Tibial nerve (tissue), 4 donors: Measurements from ENCODE around the gene PHF5A. TPM values are rescaled to one million over a fixed set of nuclear protein-coding genes. Genes with fewer than 3 reads are reported as not detected.

Source experiments
- DNase-seq, 2 donors: peaks; one replicate each; pipeline ENCODE4 v3.0.0-alpha.2; 2019; ENCODE audit warnings: low spot score in 2 of 2
- H3K27ac ChIP-seq, 4 donors: fragments of 200-600 bp; sonication (generic) in 3 of 4; one replicate each; pipeline ENCODE4 v1.5.1; 2017 to 2019; ENCODE audit warnings: mild to moderate bottlenecking in 1 of 4
- H3K27me3 ChIP-seq, 2 donors: fragments of 200-600 bp; sonication (generic) in 1 of 2; one replicate each; pipeline versions ENCODE4 v1.5.1 to v1.6.0; 2017 to 2019
- H3K36me3 ChIP-seq, 3 donors: fragments of 200-600 bp; sonication (generic); one replicate each; pipeline ENCODE4 v1.5.1; 2018 to 2019
- H3K4me1 ChIP-seq, 4 donors: fragments of 200-600 bp; sonication (generic) in 3 of 4; one replicate each; pipeline ENCODE4 v1.5.1; 2017 to 2019
- H3K4me3 ChIP-seq, 4 donors: fragments of 200-600 bp; sonication (generic) in 3 of 4; one replicate each; pipeline ENCODE4 v1.5.1; 2017 to 2019; ENCODE audit warnings: mild to moderate bottlenecking in 1 of 4, moderate library complexity in 1 of 4
- H3K9me3 ChIP-seq, 4 donors: fragments of 200-600 bp; sonication (generic) in 3 of 4; one replicate each; pipeline ENCODE4 v1.5.1; 2017 to 2019
- CTCF ChIP-seq, 5 experiments: fragments of 200-600 bp in 3 of 5; fragments of 450-650 bp in 2 of 5; sonication (generic) in 3 of 5; IDR thresholded peaks; one replicate each; pipeline ENCODE4 v1.5.1; 2016 to 2019; ENCODE audit warnings: antibody characterized with exemption in 5 of 5, mild to moderate bottlenecking in 3 of 5, moderate library complexity in 2 of 5
- EP300 ChIP-seq, 2 donors: sonication (generic); formaldehyde crosslinking; IDR thresholded peaks; one replicate each; pipeline ENCODE4 v1.6.1; 2017; ENCODE audit warnings: antibody characterized with exemption in 2 of 2, mild to moderate bottlenecking in 1 of 2
- POLR2A ChIP-seq, 2 donors: fragments of 450-650 bp; IDR thresholded peaks; one replicate each; pipeline ENCODE4 v1.6.1; 2017; ENCODE audit warnings: antibody characterized with exemption in 2 of 2, mild to moderate bottlenecking in 2 of 2, moderate library complexity in 2 of 2
- WGBS, 2 donors: methylation state at CpG; one replicate each; pipeline ENCODE4 v1.1.5; 2018; 5-methylcytosine and 5-hydroxymethylcytosine counted together
- total RNA-seq, 4 donors: library from RNA; depleted of rRNA; stranded (reverse); fragments of >200 nt; gene quantifications; one replicate each; pipeline ENCODE4 v1.1.0, GENCODE V29; 2016

PHF5A gene
- total RNA-seq, 4 donors from 2014 or later: 32.6 to 51.5 (median 36.4) TPM

- H3K9me3 ChIP-seq: no peaks in the 10 kb centered on the region
- H3K27ac ChIP-seq: peak overlapping the region in 1 of 4 donors; percentile 87
- no peak for DNase-seq
- WGBS, 2 donors: 91 to 95% methylated on average over 10 of the region's 10 CpGs
- no peak overlapping the region for H3K4me3 ChIP-seq
- TF ChIP-seq EP300 (IDR thresholded peaks at IDR 0.05): no peak
- TF ChIP-seq CTCF (IDR thresholded peaks at IDR 0.05): no peak
- no peak for TF ChIP-seq POLR2A (IDR thresholded peaks at IDR 0.05)
- H3K4me1 ChIP-seq: peaks cover 0 to 59% (median 9%) of the 10 kb centered on the region in 4 donors
- H3K27me3 ChIP-seq: no peaks in the 10 kb centered on the region
- peaks cover 0 to 65% (median 0%) of the 10 kb centered on the region in 3 donors for H3K36me3 ChIP-seq
These were observed 37.2 kb upstream of the PHF5A start for GRCh38 chr22:41505511-41506220.

- TF ChIP-seq CTCF (IDR thresholded peaks at IDR 0.05) (no peak), EP300 (IDR thresholded peaks at IDR 0.05) (no peak), POLR2A (IDR thresholded peaks at IDR 0.05) (no peak)
- peaks cover 0 to 65% (median 0%) of the 10 kb centered on the region in 3 donors for H3K36me3 ChIP-seq
- H3K4me1 ChIP-seq: peaks cover 0 to 54% (median 9%) of the 10 kb centered on the region in 4 donors
- H3K27me3 ChIP-seq: no peaks in the 10 kb centered on the region
- peak overlapping the region in 1 of 4 donors; percentile 34 for H3K27ac ChIP-seq
- no peak for DNase-seq
- 90% methylated on average over 4 of the region's 4 CpGs for WGBS, 2 donors
- H3K4me3 ChIP-seq: no peak overlapping the region
- no peaks in the 10 kb centered on the region for H3K9me3 ChIP-seq
These were observed 36.3 kb upstream of the PHF5A start for GRCh38 chr22:41504816-41505215.

- H3K36me3 ChIP-seq: peaks cover 0 to 67% (median 0%) of the 10 kb centered on the region in 3 donors
- TF ChIP-seq CTCF (IDR thresholded peaks at IDR 0.05): no peak
- peak in 1 of 2 donors; percentile 22 for TF ChIP-seq EP300 (IDR thresholded peaks at IDR 0.05)
- no peak for TF ChIP-seq POLR2A (IDR thresholded peaks at IDR 0.05)
- no peak overlapping the region for H3K4me3 ChIP-seq
- no peaks in the 10 kb centered on the region for H3K27me3 ChIP-seq
- no peaks in the 10 kb centered on the region for H3K9me3 ChIP-seq
- no peak for DNase-seq
- H3K4me1 ChIP-seq: peaks cover 0 to 53% (median 9%) of the 10 kb centered on the region in 4 donors
- 68 to 74% methylated on average over 7 of the region's 7 CpGs for WGBS, 2 donors
- peak overlapping the region in 1 of 4 donors; percentile 34 for H3K27ac ChIP-seq
These were observed 35.9 kb upstream of the PHF5A start for GRCh38 chr22:41504397-41504796.

GRCh38 chr22:41501209-41501608 lies 32.7 kb upstream of the PHF5A start:
- Histone ChIP-seq H3K4me3 (no peak overlapping the region), H3K36me3 (peaks cover 0 to 49% (median 0%) of the 10 kb centered on the region in 3 donors), H3K9me3 (no peaks in the 10 kb centered on the region), H3K4me1 (peaks cover 0 to 37% (median 3%) of the 10 kb centered on the region in 4 donors), H3K27me3 (no peaks in the 10 kb centered on the region), H3K27ac (peak overlapping the region in 1 of 4 donors; percentile 1)
- DNase-seq: no peak
- TF ChIP-seq EP300 (IDR thresholded peaks at IDR 0.05): no peak
- TF ChIP-seq CTCF (IDR thresholded peaks at IDR 0.05): peak in 3 of 5 experiments; percentile 10 to 32 (median 14)
- no peak for TF ChIP-seq POLR2A (IDR thresholded peaks at IDR 0.05)
- WGBS, 2 donors: 89 to 92% methylated on average over 5 of the region's 5 CpGs

GRCh38 chr22:41500303-41500702 lies 31.8 kb upstream of the PHF5A start:
- peaks cover 0 to 45% (median 0%) of the 10 kb centered on the region in 3 donors for H3K36me3 ChIP-seq
- peaks cover 0 to 29% (median 3%) of the 10 kb centered on the region in 4 donors for H3K4me1 ChIP-seq
- H3K27me3 ChIP-seq: no peaks in the 10 kb centered on the region
- no peak for DNase-seq
- TF ChIP-seq CTCF (IDR thresholded peaks at IDR 0.05) (no peak), POLR2A (IDR thresholded peaks at IDR 0.05) (no peak), EP300 (IDR thresholded peaks at IDR 0.05) (no peak)
- H3K9me3 ChIP-seq: no peaks in the 10 kb centered on the region
- WGBS, 2 donors: 81 to 91% methylated on average over 7 of the region's 7 CpGs
- H3K27ac ChIP-seq: peak overlapping the region in 1 of 4 donors; percentile 8
- no peak overlapping the region for H3K4me3 ChIP-seq
